GM21528 (cell line): ENCODE measurements around the gene LIMS2.

Experiments
- ATAC-seq: cut with Tn5 transposase; IDR thresholded peaks from one replicate; pipeline ENCODE4 v1.9.1; 2021; ENCODE audit warnings: mild to moderate bottlenecking, moderate library complexity; ENCODE audit not compliant: unreplicated experiment, low FRiP score

LIMS2 gene

DNA sequence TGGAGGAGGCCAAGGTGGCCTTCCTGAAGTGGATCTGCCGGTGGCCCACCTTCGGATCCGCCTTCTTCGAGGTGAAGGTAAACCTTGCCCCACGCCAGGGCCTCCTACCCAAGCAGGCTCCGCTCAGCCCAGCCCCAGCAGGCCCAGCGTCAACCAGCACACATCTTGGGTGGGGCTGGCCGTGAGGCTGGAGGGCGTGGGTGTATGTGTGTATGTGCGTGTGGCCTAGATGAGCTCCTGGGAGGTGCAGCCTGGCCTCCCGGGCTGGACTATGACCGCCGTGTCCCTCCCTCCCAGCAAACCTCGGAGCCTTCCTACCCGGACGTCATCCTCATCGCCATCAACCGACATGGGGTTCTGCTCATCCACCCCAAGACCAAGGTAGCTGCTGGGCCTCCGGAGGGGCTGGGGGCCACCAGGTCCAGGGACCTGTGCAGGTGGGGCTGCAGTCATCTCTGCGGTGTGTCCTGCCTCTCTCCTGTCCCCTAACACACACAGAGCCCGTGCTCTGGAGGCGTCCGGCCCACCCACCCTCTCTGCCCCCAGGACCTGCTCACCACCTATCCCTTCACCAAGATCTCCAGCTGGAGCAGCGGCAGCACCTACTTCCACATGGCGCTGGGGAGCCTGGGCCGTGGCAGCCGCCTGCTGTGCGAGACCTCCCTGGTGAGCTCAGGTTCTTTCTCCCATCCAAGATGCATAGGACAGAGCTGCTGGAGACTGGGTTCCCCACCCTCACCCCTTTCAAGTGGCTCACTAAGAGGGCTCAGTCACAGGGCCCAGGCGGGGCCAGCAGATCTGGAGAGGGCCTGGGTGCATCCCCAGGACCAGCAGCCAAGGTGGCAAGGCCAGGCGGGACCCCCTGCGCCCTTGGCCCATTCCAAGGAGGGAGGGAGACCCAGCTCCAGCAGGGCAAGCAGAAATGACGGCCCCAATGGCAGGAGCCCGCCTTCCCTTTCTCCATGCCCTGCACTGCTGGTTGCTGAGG lies 38.8 kb downstream of the LIMS2 start:
- ATAC-seq = no peak

DNA sequence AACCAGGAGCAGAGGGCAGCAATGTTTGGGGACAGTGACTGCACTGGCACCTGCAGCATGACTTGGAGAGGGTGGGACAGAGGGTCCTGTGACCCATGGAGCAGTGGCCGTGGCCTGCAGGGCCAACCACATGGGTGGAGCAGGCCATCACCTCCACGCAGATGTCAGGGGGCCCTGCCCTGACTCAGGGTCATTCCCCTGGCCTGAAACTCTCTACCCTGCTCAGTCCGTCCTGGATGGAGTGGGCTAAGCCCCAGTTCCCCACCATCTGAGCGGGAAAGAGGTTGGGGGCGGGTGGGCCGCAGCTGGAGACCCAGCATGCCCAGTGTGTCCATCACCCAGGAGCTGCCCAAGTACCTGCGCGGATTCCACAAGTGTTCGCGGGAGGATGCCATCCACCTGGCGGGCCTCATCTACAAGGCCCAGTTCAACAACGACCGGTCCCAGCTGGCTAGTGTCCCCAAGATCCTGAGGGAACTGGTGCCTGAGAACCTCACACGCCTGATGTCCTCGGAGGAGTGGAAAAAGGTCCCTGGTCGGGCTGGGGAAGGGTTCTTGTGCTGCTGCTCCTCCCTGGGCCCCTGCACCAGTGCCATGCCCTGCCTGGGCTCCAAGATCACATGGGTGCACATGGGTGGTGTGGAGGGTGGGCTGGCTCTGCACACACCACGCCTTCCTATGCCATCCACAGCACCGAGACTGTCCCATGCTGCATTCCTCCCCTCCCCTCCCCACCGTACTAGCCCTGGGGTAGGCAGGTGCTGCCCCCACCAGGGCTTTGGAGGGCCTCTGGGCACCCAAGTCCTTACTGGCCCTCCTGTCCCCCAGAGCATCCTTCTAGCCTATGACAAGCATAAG lies 39.7 kb downstream of the LIMS2 start:
- ATAC-seq = no peak

GRCh38 chr2:127634626-127635379 lies 40.5 kb downstream of the LIMS2 start:
- ATAC-seq = no peak

DNA sequence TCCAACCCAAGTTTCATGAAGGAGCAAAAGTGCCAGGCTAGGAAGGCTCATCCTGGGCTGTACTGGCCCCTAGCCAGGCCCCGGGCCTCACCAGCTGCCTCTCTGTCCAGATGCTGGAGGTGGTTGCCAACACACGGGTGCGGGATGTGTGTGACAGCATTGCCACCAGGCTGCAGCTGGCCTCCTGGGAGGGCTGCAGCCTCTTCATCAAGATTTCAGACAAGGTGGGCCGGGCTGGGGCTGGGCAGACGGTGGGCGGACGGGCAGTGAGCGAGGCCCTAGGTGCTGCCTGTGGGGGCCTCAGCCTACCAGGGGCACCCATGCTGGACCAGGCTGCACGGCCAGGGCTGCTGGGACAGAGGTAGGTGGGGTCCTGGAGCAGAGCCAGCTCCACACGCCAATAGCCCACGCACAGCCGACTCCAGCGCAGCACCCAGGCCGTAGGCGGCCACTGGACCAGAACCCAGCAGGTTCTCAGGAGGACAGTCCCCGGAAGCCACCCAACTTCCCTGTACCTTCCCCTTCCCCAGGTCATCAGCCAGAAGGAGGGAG lies 41.2 kb downstream of the LIMS2 start:
- no peak for ATAC-seq

- no peak for ATAC-seq
Measured at GRCh38 chr2:127633556-127634065, 41.7 kb downstream of the LIMS2 start.

- ATAC-seq = no peak
Measured at GRCh38 chr2:127632592-127633489, 42.5 kb downstream of the LIMS2 start.

DNA sequence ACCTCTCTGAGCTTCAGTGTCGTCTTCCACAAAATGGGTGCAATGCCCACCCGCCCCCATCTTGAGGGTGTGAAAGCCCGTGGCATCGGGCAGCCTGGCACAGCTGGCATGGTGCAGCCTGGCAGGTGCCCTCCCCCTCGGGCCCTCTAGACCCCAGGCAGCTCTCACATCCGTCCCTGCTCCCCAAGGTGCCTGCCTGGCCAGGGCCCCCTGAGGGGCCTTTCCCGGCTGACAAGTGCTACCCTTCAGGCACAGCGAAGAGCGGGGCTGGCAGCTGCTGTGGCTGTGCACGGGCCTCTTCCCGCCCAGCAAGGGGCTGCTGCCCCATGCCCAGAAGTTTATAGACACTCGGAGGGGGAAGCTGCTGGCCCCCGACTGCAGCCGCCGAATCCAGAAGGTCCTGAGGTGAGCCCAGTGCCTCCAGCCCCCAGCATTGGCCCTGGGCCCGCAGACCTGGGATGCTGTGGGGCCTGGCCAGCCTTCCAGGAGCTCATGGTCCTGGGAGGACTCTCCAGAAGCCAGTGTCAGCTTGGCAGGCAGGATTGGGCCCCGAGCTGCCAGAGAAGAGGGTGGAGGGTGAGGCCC lies 43.2 kb downstream of the LIMS2 start:
- ATAC-seq = no peak

DNA sequence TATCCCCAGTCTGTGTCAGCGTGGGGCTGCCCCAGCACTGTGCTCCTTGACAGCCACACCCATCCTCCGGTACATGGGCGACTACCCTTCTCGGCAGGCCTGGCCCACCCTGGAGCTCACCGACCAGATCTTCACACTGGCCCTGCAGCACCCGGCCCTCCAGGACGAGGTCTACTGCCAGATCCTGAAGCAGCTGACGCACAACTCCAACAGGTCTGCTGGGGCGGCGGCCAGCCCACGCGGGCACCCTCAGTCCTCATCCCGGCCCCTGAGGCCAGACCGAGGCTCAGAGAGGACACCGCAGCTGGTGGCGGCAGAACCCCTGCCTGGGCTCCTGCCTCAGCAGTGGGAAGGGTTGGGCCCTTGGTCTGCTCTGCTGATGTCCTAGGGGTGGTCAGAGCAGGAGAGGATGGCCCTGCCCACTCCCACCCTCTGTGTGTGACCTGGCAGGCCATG lies 43.8 kb downstream of the LIMS2 start:
- ATAC-seq = no peak

- no peak for ATAC-seq
Measured at GRCh38 chr2:127630864-127631540, 44.3 kb downstream of the LIMS2 start.

- ATAC-seq = no peak
Measured at GRCh38 chr2:127630096-127630863, 45.0 kb downstream of the LIMS2 start.

GRCh38 chr2:127629637-127630036 lies 45.7 kb downstream of the LIMS2 start:
- ATAC-seq = no peak

- ATAC-seq = no peak
Measured at GRCh38 chr2:127628767-127629614, 46.3 kb downstream of the LIMS2 start.

DNA sequence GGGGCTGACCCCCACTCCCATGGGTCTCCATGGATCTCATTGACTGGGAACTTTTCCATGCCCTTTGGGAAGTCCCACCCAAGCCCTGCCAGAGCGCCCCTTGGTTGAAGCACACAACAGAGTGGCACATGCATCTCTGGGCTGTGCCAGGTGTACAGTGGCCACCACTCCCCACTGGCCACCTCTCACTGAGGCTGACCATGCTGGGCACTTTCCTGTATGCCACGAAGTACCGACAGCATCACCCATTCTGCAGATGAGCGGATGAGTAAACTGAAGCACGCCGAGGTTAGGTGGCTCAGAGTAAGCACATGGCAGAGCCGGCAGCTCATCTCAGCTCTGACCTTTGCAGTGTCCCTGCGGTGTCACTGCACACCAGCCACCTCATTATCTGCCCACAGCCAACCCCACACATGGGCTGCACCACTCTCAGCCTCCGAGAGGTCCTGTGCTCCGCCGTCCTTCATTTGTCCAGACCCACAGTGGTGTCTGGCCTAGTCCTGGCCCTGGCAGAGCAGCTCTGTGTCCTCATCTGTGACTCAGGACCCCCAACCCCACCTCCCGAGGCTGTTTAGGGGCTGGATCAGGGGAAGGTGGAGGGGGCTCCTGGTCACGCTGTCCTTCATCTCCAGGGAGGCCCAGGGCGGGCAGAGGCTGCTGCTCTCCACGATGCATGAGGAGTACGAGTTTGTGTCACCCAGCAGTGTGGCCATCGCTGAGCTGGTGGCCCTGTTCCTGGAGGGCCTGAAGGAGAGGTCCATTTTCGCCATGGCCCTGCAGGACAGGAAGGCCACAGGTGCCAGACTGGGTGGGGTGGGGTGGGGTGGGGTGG lies 47.4 kb downstream of the LIMS2 start:
- ATAC-seq = no peak

GRCh38 chr2:127626917-127627739 lies 48.2 kb downstream of the LIMS2 start:
- ATAC-seq = no peak

GRCh38 chr2:127626175-127626574 lies 49.2 kb downstream of the LIMS2 start:
- ATAC-seq = no peak
